Prostate gland (tissue), 2 donors: ENCODE results near the gene GALNS.

Source experiments
- CTCF ChIP-seq, 4 experiments: fragments of 200-600 bp in 2 of 4; fragments of 450-650 bp in 2 of 4; sonication (generic) in 2 of 4; IDR thresholded peaks; 1 replicate in 3 of 4; 2 replicates in 1 of 4; pipeline ENCODE4 v1.5.1; 2016 to 2019; ENCODE audit warnings: antibody characterized with exemption in 4 of 4, mild to moderate bottlenecking in 2 of 4, moderate library complexity in 2 of 4
- POLR2A ChIP-seq: fragments of 450-650 bp; IDR thresholded peaks from one replicate; pipeline ENCODE4 v1.6.1; 2016; ENCODE audit warnings: antibody characterized with exemption, mild to moderate bottlenecking

- TF ChIP-seq CTCF (IDR thresholded peaks at IDR 0.05) (no peak), POLR2A (no peak)
These were observed 23.7 kb downstream of the GALNS start for GRCh38 chr16:88833086-88833485.
